Measurements from ENCODE around the gene SZT2. TPM values are rescaled to one million over a fixed set of nuclear protein-coding genes. Genes with fewer than 3 reads are reported as not detected.

The SZT2 gene
- total RNA-seq, 2 donors from 2014 or later: 25.9 to 61.6 TPM

DNA sequence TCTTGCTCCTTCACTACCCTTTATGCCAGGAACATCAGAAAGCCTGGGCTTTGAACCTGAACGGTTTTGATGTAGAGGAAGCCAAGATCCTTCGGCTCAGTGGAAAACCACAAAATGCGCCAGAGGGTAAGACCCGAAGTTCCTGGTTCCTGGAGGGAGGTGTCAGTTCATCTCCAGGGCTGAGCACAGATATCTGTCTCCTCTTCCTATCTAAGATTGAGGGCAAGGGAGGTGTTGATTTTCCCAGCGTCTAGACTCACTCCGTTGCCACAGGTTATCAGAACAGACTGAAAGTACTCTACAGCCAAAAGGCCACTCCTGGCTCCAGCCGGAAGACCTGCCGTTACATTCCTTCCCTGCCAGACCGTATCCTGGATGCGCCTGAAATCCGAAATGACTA lies 30.0 kb upstream of the SZT2 start:
- ATAC-seq (no peak), DNase-seq (no peak)
- Histone ChIP-seq H3K27me3 (no peaks in the 10 kb centered on the region), H3K4me3 (no peak overlapping the region), H3K9me3 (no peaks in the 10 kb centered on the region), H3K27ac (no peak overlapping the region), H3K36me3 (replicated peaks in 1 of 2; ENCODE audit: insufficient read depth in 1 of 2, low read depth in 2 of 2) (peaks cover 0 to 15% of the 10 kb centered on the region in 2 donors), H3K4me1 (peaks cover 13% of the 10 kb centered on the region)
- TF ChIP-seq POLR2A (IDR thresholded peaks at IDR 0.05): no peak
- TF ChIP-seq, protein P1, sequence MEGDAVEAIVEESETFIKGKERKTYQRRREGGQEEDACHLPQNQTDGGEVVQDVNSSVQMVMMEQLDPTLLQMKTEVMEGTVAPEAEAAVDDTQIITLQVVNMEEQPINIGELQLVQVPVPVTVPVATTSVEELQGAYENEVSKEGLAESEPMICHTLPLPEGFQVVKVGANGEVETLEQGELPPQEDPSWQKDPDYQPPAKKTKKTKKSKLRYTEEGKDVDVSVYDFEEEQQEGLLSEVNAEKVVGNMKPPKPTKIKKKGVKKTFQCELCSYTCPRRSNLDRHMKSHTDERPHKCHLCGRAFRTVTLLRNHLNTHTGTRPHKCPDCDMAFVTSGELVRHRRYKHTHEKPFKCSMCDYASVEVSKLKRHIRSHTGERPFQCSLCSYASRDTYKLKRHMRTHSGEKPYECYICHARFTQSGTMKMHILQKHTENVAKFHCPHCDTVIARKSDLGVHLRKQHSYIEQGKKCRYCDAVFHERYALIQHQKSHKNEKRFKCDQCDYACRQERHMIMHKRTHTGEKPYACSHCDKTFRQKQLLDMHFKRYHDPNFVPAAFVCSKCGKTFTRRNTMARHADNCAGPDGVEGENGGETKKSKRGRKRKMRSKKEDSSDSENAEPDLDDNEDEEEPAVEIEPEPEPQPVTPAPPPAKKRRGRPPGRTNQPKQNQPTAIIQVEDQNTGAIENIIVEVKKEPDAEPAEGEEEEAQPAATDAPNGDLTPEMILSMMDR (IDR thresholded peaks at IDR 0.05): no peak
- 30 to 35% methylated on average over 8 to 11 of the region's 11 CpGs for WGBS, 2 donors
- intact Hi-C loops (cut with DNase I): loop anchor here (10.0 kb wide), 2 partner anchors 65 to 125 kb away; no protein-coding TSS in a partner anchor

DNA sequence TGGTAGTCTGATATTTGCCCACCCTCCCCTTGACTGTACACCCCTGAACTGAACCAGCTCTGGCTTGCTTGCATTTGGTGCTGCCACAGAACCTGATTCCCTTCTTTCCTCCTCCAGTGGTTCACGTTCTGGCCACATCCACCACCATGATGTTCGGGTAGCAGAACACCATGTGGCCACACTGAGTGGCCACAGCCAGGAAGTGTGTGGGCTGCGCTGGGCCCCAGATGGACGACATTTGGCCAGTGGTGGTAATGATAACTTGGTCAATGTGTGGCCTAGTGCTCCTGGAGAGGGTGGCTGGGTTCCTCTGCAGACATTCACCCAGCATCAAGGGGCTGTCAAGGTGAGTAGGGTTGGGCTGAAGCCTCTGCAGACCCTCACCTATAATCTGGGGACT lies 29.1 kb upstream of the SZT2 start:
- Histone ChIP-seq H3K27ac (no peak overlapping the region), H3K27me3 (no peaks in the 10 kb centered on the region), H3K9me3 (no peaks in the 10 kb centered on the region), H3K4me1 (peaks cover 14% of the 10 kb centered on the region), H3K36me3 (replicated peaks in 1 of 2; ENCODE audit: insufficient read depth in 1 of 2, low read depth in 2 of 2) (peaks cover 0 to 18% of the 10 kb centered on the region in 2 donors), H3K4me3 (no peak overlapping the region)
- ATAC-seq: no peak
- DNase-seq: no peak
- intact Hi-C loops (cut with DNase I): loop anchor here (10.0 kb wide), 1 partner anchor 126 kb away; no protein-coding TSS in a partner anchor
- 63 to 75% methylated on average over 4 of the region's 4 CpGs for WGBS, 2 donors
- TF ChIP-seq POLR2A (IDR thresholded peaks at IDR 0.05): no peak
- TF ChIP-seq, protein P1 (IDR thresholded peaks at IDR 0.05): no peak

DNA sequence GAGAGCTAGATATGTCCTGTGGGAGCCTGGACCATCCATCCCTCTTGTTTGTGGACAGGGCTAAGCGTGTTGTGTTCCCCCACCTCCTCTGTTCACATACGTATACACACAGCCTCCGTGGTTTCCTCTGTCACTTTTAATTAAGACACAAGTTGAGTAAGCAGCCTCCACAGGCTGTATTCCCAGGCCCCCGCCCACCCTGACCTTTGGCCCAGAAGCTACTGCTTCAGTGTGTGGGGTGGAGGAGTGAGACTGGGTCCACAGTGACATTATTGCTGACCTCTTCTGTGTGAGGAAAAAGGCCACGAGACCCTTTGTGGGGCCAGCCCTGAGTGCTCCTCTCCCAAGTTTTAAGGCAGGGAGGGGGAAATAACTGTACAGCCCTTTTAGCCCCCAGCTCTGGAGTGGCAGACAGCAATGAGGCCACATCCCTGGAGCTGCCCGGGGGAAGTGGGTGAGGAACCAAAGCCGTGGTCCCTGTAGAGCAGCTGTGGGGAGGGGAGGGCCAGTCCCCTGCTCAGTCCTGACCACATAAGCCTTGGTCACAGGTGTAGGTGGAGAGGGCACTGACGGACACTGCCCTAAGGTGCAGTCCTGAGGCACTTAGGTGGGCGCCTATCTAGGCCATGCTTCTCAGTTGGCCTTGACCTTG lies 26.3 kb upstream of the SZT2 start:
- Histone ChIP-seq H3K27me3 (no peaks in the 10 kb centered on the region), H3K4me3 (no peak overlapping the region), H3K4me1 (peaks cover 26% of the 10 kb centered on the region), H3K27ac (no peak overlapping the region), H3K9me3 (no peaks in the 10 kb centered on the region), H3K36me3 (replicated peaks in 1 of 2; ENCODE audit: insufficient read depth in 1 of 2, low read depth in 2 of 2) (peaks cover 0 to 18% of the 10 kb centered on the region in 2 donors)
- DNase-seq (no peak), ATAC-seq (no peak)
- intact Hi-C loops (cut with DNase I): loop anchor here (10.0 kb wide), 1 partner anchor 129 kb away; no protein-coding TSS in a partner anchor
- TF ChIP-seq, protein P1 (IDR thresholded peaks at IDR 0.05): no peak
- TF ChIP-seq POLR2A (IDR thresholded peaks at IDR 0.05): no peak
- 81 to 86% methylated on average over 9 of the region's 9 CpGs for WGBS, 2 donors

DNA sequence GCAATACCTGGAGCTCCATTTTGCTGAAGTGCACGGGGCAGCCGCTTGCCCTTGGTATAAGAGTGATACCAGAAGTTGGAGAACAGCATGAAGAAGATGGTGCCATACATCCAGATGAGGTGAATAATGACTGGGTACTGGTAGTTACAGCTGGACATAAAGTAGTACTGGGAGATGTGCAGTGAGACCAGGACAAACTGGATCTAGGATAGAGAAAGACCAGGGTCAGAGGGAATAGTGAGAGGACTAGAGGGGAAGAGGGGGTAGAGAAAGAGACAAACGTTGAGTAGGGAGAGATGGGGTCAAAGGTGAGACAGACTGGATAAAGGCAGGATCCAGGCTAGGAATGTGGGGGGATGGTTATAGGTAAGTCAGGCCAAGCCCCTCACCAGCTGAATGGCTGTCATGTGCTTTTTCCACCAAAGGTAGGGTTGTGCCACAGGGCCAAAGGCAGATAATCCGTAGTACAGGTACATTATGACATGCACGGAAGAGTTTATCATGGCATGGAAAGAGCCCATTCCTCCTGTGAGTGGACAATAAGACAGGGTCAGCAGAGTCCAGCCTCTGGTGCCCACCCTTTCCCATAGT lies 25.7 kb upstream of the SZT2 start:
- no peak overlapping the region for H3K27ac ChIP-seq
- ATAC-seq: no peak
- no peaks in the 10 kb centered on the region for H3K27me3 ChIP-seq
- H3K4me3 ChIP-seq: no peak overlapping the region
- 74 to 78% methylated on average over 5 of the region's 5 CpGs for WGBS, 2 donors
- peaks cover 30% of the 10 kb centered on the region for H3K4me1 ChIP-seq
- TF ChIP-seq POLR2A (IDR thresholded peaks at IDR 0.05): no peak
- TF ChIP-seq, protein P1 (IDR thresholded peaks at IDR 0.05): no peak
- intact Hi-C loops (cut with DNase I): loop anchor here (10.0 kb wide), 1 partner anchor 129 kb away; no protein-coding TSS in a partner anchor
- DNase-seq: no peak
- peaks cover 0 to 18% of the 10 kb centered on the region in 2 donors for H3K36me3 ChIP-seq (replicated peaks in 1 of 2; ENCODE audit: insufficient read depth in 1 of 2, low read depth in 2 of 2)
- no peaks in the 10 kb centered on the region for H3K9me3 ChIP-seq
